IMR-90 (cell line): ENCODE results near the gene ENDOU.

Experiments used
- CEBPB ChIP-seq: IDR thresholded peaks from 2 replicates; pipeline ENCODE4 v1.6.1; 2012; ENCODE audit warnings: low read depth, low read length, improper control_type of control experiment
- MAZ ChIP-seq: IDR thresholded peaks from 2 replicates; pipeline ENCODE4 v1.6.1; 2012; ENCODE audit warnings: low read depth, mild to moderate bottlenecking, low read length, improper control_type of control experiment, moderate library complexity, borderline replicate concordance
- TF ChIP-seq, protein P1 (sequence below): conservative IDR thresholded peaks from 2 replicates; pipeline ENCODE4 v1.5.1; 2012; ENCODE audit warnings: mild to moderate bottlenecking, low read depth, low read length, improper control_type of control experiment

DNA sequence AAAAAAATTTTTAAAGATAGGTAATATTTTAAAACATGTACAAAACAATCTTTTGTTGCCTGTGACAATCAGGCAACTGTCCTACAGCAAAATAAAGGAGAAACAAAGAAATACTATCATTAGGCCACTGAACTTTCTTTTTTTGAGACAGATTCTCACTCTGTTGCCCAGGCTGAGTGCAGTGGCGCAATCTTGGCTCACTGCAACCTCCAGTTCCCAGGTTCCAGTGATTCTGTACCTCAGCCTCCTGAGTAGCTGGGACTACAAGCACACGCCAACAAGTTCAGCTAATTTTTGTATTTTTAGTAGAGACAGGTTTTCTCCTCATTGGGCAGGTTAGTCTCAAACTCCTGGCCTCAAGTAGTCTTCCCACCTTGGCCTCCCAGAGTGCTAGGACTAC lies 36.1 kb downstream of the ENDOU start:
- TF ChIP-seq, protein P1, sequence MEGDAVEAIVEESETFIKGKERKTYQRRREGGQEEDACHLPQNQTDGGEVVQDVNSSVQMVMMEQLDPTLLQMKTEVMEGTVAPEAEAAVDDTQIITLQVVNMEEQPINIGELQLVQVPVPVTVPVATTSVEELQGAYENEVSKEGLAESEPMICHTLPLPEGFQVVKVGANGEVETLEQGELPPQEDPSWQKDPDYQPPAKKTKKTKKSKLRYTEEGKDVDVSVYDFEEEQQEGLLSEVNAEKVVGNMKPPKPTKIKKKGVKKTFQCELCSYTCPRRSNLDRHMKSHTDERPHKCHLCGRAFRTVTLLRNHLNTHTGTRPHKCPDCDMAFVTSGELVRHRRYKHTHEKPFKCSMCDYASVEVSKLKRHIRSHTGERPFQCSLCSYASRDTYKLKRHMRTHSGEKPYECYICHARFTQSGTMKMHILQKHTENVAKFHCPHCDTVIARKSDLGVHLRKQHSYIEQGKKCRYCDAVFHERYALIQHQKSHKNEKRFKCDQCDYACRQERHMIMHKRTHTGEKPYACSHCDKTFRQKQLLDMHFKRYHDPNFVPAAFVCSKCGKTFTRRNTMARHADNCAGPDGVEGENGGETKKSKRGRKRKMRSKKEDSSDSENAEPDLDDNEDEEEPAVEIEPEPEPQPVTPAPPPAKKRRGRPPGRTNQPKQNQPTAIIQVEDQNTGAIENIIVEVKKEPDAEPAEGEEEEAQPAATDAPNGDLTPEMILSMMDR = no peak
- no peak for TF ChIP-seq MAZ
- TF ChIP-seq CEBPB = no peak
